Urinary bladder (tissue), 4 donors: ENCODE results near the gene ZFPM1. TPM values are rescaled to one million over a fixed set of nuclear protein-coding genes. Genes with fewer than 3 reads are reported as not detected.
A peak's percentile ranks its signal among the peaks of the same experiment; 100 is the strongest.

Source experiments
- DNase-seq: peaks from one replicate; pipeline ENCODE4 v3.0.0-alpha.2; 2015; ENCODE audit errors: extremely low spot score
- H3K27ac ChIP-seq: one replicate; pipeline ENCODE4 v1.5.1; 2013; ENCODE audit warnings: low read depth, mild to moderate bottlenecking, moderate library complexity
- H3K36me3 ChIP-seq: one replicate; pipeline ENCODE4 v1.6.1; 2013; ENCODE audit warnings: mild to moderate bottlenecking, moderate library complexity; ENCODE audit not compliant: insufficient read depth
- H3K4me1 ChIP-seq: one replicate; pipeline ENCODE4 v1.6.1; 2013; ENCODE audit warnings: mild to moderate bottlenecking, moderate library complexity; ENCODE audit not compliant: insufficient read depth
- H3K4me3 ChIP-seq: one replicate; pipeline ENCODE4 v1.5.1; 2013; ENCODE audit warnings: low read depth, low read length
- WGBS: extraction: QIAGEN DNeasy Blood & Tissue Kit; methylation state at CpG from one replicate; pipeline ENCODE4 v1.1.7; 2013; 5-methylcytosine and 5-hydroxymethylcytosine counted together
- polyA plus RNA-seq: library from polyadenylated mRNA; stranded (reverse); fragments of 200-250 nt; gene quantifications from one replicate; pipeline ENCODE4 v1.2.3, GENCODE V29; 2013
- total RNA-seq: library from RNA; depleted of rRNA; stranded (reverse); fragments of >200 nt; gene quantifications from one replicate; pipeline ENCODE4 v1.2.3, GENCODE V29; 2014
- donor health status: healthy with polysubstance abuse.
- donor health status: healthy.

The ZFPM1 gene
- total and polyA plus RNA-seq, 2 donors, result 2.1 to 2.7 TPM

GRCh38 chr16:88487124-88487432 lies 34.0 kb downstream of the ZFPM1 start:
- WGBS, result 85% methylated on average over 3 of the region's 3 CpGs
- Histone ChIP-seq H3K27ac (no peak overlapping the region), H3K4me1 (no peaks in the 10 kb centered on the region), H3K4me3 (no peak overlapping the region), H3K36me3 (no peaks in the 10 kb centered on the region)
- DNase-seq, result no peak

GRCh38 chr16:88487920-88488851 lies 35.1 kb downstream of the ZFPM1 start:
- Histone ChIP-seq H3K4me1 (no peaks in the 10 kb centered on the region), H3K4me3 (no peak overlapping the region), H3K27ac (no peak overlapping the region), H3K36me3 (no peaks in the 10 kb centered on the region)
- 82% methylated on average over 54 of the region's 54 CpGs for WGBS
- DNase-seq, result no peak

- Histone ChIP-seq H3K4me1 (no peaks in the 10 kb centered on the region), H3K36me3 (no peaks in the 10 kb centered on the region), H3K4me3 (no peak overlapping the region), H3K27ac (no peak overlapping the region)
- 87% methylated on average over 24 of the region's 24 CpGs for WGBS
- no peak for DNase-seq
These were observed 36.2 kb downstream of the ZFPM1 start for GRCh38 chr16:88489163-88489741.

- DNase-seq, result no peak
- no peak overlapping the region for H3K27ac ChIP-seq
- no peak overlapping the region for H3K4me3 ChIP-seq
- WGBS, result 94% methylated on average over 26 of the region's 26 CpGs
- no peaks in the 10 kb centered on the region for H3K4me1 ChIP-seq
- no peaks in the 10 kb centered on the region for H3K36me3 ChIP-seq
These were observed 38.0 kb downstream of the ZFPM1 start for GRCh38 chr16:88491001-88491559.

- Histone ChIP-seq H3K4me1 (no peaks in the 10 kb centered on the region), H3K27ac (no peak overlapping the region), H3K36me3 (no peaks in the 10 kb centered on the region), H3K4me3 (no peak overlapping the region)
- DNase-seq, result no peak
- 87% methylated on average over 28 of the region's 28 CpGs for WGBS
These were observed 38.7 kb downstream of the ZFPM1 start for GRCh38 chr16:88491560-88492310.

GRCh38 chr16:88493879-88494278 lies 40.8 kb downstream of the ZFPM1 start:
- no peak for DNase-seq
- 95% methylated on average over 24 of the region's 24 CpGs for WGBS
- Histone ChIP-seq H3K27ac (no peak overlapping the region), H3K4me1 (no peaks in the 10 kb centered on the region), H3K4me3 (no peak overlapping the region), H3K36me3 (no peaks in the 10 kb centered on the region)

- no peaks in the 10 kb centered on the region for H3K36me3 ChIP-seq
- DNase-seq, result no peak
- no peak overlapping the region for H3K4me3 ChIP-seq
- no peak overlapping the region for H3K27ac ChIP-seq
- no peaks in the 10 kb centered on the region for H3K4me1 ChIP-seq
- WGBS, result 92% methylated on average over 43 of the region's 43 CpGs
These were observed 41.5 kb downstream of the ZFPM1 start for GRCh38 chr16:88494335-88495154.

- 98% methylated on average over 15 of the region's 15 CpGs for WGBS
- H3K4me1 ChIP-seq, result no peaks in the 10 kb centered on the region
These were observed 42.2 kb downstream of the ZFPM1 start for GRCh38 chr16:88495268-88495772.

GRCh38 chr16:88497561-88498462 lies 44.7 kb downstream of the ZFPM1 start:
- H3K4me1 ChIP-seq, result no peaks in the 10 kb centered on the region
- 52% methylated on average over 46 of the region's 46 CpGs for WGBS
- H3K36me3 ChIP-seq, result no peaks in the 10 kb centered on the region
- no peak overlapping the region for H3K27ac ChIP-seq
- H3K4me3 ChIP-seq, result no peak overlapping the region
- peak; percentile 21 for DNase-seq

More at GRCh38 chr16:88495268-88495772, 42.2 kb downstream of the ZFPM1 start:
- Histone ChIP-seq H3K27ac (no peak overlapping the region), H3K4me3 (no peak overlapping the region), H3K36me3 (no peaks in the 10 kb centered on the region)
- no peak for DNase-seq

GRCh38 chr16:88498576-88499208 lies 45.6 kb downstream of the ZFPM1 start:
- H3K36me3 ChIP-seq, result no peaks in the 10 kb centered on the region
- 87% methylated on average over 27 of the region's 27 CpGs for WGBS
- no peaks in the 10 kb centered on the region for H3K4me1 ChIP-seq
- no peak overlapping the region for H3K27ac ChIP-seq
- no peak for DNase-seq
- H3K4me3 ChIP-seq, result no peak overlapping the region

- WGBS, result 77% methylated on average over 19 of the region's 19 CpGs
- Histone ChIP-seq H3K27ac (no peak overlapping the region), H3K4me1 (no peaks in the 10 kb centered on the region), H3K4me3 (no peak overlapping the region), H3K36me3 (no peaks in the 10 kb centered on the region)
- DNase-seq, result no peak
These were observed 46.2 kb downstream of the ZFPM1 start for GRCh38 chr16:88499292-88499691.

- WGBS, result 68% methylated on average over 23 of the region's 23 CpGs
- no peak overlapping the region for H3K27ac ChIP-seq
- no peaks in the 10 kb centered on the region for H3K36me3 ChIP-seq
- H3K4me1 ChIP-seq, result no peaks in the 10 kb centered on the region
- no peak for DNase-seq
- H3K4me3 ChIP-seq, result no peak overlapping the region
These were observed 46.8 kb downstream of the ZFPM1 start for GRCh38 chr16:88499836-88500251.
